ENCODE measurements around the gene ZNF718.
"Not testable (repeated sequence)": the region's sequence is repeated elsewhere in the genome, so short reads cannot be mapped to it uniquely, and the experiment has no call there.

The ZNF718 gene

GRCh38 chr4:124275-125081 is at the start of gene ZNF718:
ZNF718 (plus strand) TSS chr4:124501; CDS start chr4:124671, 170 bp downstream.
- DNase-seq, result peak; percentile 88

- DNase-seq, result no peak
Measured at GRCh38 chr4:85951-86350, 38.4 kb upstream of the ZNF718 start.

DNA sequence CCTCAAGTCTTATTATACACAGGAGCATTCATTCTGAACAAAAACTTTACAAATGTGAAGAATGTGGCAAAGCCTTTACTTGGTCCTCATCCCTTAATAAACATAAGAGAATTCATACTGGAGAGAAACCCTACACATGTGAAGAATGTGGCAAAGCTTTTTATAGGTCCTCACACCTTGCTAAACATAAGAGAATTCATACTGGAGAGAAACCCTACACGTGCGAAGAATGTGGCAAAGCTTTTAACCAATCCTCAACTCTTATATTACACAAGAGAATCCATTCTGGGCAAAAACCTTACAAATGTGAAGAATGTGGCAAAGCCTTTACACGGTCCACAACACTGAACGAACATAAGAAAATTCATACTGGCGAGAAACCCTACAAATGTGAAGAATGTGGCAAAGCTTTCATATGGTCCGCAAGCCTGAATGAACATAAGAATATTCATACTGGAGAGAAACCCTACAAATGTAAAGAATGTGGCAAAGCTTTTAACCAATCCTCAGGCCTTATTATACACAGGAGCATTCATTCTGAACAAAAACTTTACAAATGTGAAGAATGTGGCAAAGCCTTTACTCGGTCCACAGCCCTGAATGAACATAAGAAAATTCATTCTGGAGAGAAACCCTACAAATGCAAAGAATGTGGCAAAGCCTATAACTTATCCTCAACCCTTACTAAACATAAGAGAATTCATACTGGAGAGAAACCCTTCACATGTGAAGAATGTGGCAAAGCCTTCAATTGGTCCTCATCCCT is 37.6 kb upstream of the ZNF718 start:
- DNase-seq, result not testable (repeated sequence)

GRCh38 chr4:98386-98785 is 25.9 kb upstream of the ZNF718 start:
- DNase-seq, result no peak

- no peak for DNase-seq
Measured at GRCh38 chr4:99863-100262, 24.4 kb upstream of the ZNF718 start.

GRCh38 chr4:107083-107443 is 17.2 kb upstream of the ZNF718 start:
- DNase-seq, result no peak

GRCh38 chr4:107444-108429 is 16.6 kb upstream of the ZNF718 start:
- no peak for DNase-seq

- no peak for DNase-seq
Measured at GRCh38 chr4:112771-113170, 11.5 kb upstream of the ZNF718 start.

DNA sequence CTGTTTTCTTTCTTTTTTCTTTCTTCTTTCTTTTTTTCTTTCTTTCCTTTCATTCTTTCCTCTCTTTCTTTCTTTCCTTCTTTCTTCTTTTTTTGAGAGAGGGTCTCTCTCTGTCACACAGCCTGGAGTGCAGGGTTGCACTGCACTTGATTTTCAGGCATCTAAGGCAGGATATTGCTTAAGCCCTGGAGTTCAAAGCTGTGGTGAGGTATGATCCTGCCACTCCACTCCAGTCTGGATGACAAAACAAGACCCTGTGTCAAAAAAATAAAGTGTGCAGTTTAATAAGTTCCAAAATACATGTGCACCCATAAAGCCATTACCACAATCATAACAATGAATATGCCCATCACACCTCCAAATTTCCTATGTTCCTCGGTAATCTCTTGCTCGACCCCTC is 10.6 kb upstream of the ZNF718 start:
- DNase-seq, result no peak

- no peak for DNase-seq
Measured at GRCh38 chr4:114149-114548, 10.2 kb upstream of the ZNF718 start.

DNA sequence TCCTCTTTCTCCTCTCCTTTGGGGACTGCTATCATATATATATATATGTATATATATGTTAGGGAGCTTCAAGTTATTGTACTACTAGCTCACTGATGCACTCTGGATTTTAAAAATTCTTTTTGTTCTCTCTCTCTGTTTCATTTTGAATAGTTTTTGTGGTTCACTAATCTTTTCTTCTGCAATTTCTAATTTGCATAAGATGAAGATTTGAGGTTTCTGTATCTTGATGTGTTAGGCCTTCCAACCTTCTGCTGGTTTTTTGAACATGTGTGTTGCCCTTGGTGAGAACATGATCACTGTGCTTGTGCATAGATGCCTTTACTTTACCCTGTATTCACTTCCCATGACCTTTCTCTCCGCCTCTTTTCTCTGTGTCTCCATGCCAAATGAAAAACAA is 7.8 kb upstream of the ZNF718 start:
- DNase-seq, result no peak

DNA sequence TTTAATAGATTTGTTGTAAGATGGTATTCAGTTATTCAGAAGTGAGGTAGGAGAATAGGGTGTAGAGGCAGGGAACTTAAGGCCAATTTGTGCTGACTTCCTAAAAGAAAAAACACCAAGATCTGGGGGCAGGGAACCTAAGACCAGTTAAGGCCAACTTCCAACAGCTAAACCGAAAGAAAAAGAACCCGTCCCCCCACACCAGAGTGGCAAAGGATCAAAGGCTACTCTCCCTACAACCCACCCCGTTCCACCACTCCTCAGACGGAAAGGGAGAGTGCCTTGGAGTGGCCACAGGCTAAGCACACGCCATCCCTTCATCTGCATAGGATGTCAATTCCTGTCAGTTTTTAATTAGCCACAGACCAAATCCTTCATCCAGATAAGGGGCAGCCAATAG is 3.7 kb upstream of the ZNF718 start:
- DNase-seq, result no peak

- DNase-seq, result no peak
Measured at GRCh38 chr4:121408-122084, 2.8 kb upstream of the ZNF718 start.

DNA sequence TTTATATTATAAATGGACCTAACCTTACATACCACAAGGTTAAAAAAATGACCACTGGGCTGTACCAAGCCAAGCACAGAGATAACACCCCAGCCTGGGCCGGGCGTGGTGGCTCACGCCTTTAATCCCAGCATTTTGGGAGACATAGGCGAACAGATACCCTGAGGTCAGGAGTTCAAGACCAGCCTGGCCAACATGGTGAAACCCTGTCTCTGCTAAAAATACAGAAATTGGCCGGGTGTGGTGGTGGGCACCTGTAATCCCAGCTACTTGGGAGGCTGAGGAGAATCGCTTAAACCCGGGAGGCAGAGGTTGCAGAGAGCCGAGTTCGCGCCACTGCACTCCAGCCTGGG is 403 bp upstream of the ZNF718 start:
- DNase-seq, result not testable (repeated sequence)

DNA sequence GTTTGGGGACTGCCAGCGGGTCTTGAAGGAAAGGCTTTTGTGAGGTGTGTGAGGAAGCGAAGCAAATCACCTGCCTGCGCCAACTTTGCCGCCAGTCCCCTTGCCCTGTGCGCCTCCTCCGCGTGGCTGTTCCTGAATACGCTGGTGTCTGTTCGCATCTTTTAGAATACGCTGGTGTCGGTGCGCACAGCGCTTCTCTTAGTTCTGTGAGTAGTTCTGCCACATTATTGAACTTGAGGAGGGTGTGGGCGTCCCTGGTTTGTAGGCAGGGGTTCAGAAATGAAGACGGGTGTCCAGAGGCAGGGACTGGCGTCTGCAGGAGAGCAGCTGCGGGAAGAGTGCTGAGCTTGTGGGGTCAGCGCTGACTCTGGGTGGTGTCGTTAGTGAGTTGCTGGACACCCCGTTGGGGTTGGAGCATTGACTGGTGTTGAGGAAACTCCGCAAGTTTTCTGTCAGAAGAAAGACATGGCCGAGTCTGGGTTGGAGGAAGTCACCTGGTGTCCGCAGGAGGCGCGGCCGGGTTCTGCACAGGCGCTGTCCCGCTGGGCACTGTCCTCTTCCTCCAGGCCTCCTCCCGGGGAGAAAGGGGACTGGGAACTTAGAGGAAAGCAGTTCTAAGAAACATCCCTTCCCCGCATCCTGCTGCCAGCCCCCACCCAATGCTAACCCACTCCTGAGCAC is 930 bp downstream of the ZNF718 start:
- DNase-seq, result no peak

DNA sequence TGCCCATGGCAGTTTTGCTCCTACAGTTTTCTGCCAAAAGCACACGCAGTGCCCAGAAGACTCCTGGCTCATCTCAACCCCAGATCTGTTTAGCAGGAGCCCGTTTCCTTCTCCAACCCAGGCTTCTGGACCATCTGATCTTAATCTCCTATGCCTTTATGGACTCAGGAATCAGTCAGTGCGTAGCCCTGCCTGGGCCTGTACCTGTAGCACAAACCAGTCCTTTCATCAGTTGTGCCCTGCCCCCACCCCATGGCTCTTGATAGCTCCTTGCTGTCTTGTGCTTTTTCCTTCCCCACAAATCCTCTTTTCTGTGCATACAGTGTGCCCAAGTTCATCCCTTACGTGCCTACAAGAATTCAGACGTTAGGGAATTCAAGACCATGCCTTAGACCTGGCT is 1.5 kb downstream of the ZNF718 start:
- no peak for DNase-seq

DNA sequence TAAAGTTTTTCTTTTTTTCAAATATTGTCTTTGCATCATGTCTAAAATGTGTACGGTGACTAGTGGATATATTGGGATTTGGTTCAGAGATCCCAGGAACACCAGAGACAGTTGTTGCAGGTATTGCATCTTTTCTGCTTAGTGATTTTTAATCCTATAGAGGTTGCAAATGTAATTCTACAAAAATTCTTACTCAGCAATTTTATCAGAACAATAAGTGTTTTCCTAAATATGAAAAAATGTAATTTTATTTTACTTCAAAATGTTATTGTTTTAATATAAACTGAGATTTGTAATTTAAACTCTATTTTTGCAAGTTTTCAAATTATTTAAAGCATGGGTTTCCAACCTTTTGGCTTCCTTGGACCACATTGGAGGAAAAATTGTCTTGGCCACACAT is 8.2 kb downstream of the ZNF718 start:
- DNase-seq, result no peak

DNA sequence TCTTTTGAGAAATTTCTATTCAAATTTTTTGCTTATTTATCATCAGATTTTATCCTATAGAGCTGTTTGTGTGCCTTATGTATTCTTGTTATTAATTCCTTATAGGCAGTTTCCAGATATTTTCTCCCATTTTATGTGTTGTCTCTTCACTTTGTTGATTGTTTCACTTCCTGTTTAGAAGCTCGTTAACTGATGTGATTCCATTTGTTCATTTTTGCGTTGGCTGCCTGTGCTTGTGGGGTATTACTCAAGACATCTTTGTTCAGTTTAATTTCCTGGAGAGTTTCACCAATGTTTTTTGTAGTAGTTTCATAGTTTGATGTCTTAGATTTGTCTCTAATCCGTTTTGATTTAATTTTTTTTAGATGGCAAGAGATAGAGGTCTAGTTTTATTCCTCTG is 14.6 kb downstream of the ZNF718 start:
- no peak for DNase-seq

GRCh38 chr4:139691-140090 is 15.4 kb downstream of the ZNF718 start:
- DNase-seq, result no peak

DNA sequence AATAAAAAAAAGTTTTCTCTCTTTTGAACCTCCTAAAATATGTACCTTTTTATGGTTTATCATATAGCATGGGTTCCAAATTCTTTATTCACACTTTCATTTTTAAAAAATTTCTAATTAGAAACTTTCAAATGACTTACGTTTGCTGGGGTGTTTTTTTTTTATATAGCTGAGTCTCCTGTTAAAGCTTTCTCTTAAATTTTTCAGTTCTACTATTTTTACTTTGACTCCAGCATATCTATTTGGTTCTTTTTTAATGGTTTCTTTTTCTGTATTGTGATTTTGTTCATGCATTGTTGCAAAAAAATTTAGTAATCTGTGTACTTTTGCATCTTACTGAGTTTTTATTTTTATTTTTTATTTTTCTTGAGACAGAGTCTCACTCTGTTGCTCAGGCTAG is 22.3 kb downstream of the ZNF718 start:
- DNase-seq, result no peak

GRCh38 chr4:147233-147632 is 22.9 kb downstream of the ZNF718 start:
- DNase-seq, result no peak

Measured in HCEC 1CT (cell line).